C4-2B (cell line): ENCODE measurements around the gene IL11.

ENCODE experiments used
- H3K27ac ChIP-seq: fragments of 450-650 bp; 2 replicates; pipeline ENCODE4 v1.5.1; 2017
- ZFX ChIP-seq: fragments of 450-650 bp; IDR thresholded peaks from 2 replicates; pipeline ENCODE4 v1.6.1; 2017
- TF ChIP-seq, protein P1 (sequence below): fragments of 450-650 bp; conservative IDR thresholded peaks from 2 replicates; pipeline ENCODE4 v1.5.1; 2017; ENCODE audit warnings: mild to moderate bottlenecking

IL11 gene

DNA sequence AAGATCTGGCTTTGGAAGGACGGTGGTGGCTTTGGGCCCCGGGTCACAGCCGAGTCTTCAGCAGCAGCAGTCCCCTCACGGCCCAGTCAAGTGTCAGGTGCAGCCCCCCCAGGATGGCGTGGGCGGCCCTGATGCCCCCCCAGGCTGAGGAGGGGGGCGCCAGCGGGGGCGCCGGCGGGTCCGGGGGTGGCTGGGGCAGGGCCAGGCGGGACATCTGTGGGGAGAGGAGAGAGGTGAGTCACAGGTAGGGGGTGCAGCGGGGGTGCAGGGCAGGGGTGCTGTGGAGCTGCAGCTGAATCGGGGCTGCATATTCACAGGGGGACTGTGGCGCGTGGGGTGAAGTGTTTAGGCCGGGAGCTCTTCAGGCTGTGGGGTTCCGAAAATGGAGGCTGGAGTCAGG lies 4.3 kb downstream of the IL11 start:
- H3K27ac ChIP-seq = no peak overlapping the region

DNA sequence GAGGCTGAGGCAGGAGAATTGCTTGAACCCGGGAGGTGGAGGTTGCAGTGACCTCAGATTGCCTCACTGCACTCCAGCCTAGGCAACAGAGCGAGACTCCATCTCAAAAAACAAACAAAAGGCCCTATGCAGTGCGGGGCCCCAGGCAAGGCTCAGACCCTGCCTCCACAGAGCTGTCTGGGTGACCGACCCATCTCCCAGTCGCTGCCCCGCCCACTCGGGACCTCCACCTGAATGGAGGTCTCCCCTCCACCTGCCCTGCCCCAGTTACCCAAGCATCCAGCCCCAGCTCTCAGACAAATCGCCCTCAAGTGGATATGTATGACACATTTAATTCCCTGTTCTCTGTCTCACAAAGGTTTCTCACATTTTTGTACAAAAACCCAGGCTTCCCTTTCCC lies 5.0 kb downstream of the IL11 start:
- no peak overlapping the region for H3K27ac ChIP-seq
- TF ChIP-seq, protein P1, sequence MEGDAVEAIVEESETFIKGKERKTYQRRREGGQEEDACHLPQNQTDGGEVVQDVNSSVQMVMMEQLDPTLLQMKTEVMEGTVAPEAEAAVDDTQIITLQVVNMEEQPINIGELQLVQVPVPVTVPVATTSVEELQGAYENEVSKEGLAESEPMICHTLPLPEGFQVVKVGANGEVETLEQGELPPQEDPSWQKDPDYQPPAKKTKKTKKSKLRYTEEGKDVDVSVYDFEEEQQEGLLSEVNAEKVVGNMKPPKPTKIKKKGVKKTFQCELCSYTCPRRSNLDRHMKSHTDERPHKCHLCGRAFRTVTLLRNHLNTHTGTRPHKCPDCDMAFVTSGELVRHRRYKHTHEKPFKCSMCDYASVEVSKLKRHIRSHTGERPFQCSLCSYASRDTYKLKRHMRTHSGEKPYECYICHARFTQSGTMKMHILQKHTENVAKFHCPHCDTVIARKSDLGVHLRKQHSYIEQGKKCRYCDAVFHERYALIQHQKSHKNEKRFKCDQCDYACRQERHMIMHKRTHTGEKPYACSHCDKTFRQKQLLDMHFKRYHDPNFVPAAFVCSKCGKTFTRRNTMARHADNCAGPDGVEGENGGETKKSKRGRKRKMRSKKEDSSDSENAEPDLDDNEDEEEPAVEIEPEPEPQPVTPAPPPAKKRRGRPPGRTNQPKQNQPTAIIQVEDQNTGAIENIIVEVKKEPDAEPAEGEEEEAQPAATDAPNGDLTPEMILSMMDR = no peak
- TF ChIP-seq ZFX = no peak

More for the DNA sequence above, 4.3 kb downstream of the IL11 start:
- TF ChIP-seq ZFX = no peak
- TF ChIP-seq, protein P1 = no peak

DNA sequence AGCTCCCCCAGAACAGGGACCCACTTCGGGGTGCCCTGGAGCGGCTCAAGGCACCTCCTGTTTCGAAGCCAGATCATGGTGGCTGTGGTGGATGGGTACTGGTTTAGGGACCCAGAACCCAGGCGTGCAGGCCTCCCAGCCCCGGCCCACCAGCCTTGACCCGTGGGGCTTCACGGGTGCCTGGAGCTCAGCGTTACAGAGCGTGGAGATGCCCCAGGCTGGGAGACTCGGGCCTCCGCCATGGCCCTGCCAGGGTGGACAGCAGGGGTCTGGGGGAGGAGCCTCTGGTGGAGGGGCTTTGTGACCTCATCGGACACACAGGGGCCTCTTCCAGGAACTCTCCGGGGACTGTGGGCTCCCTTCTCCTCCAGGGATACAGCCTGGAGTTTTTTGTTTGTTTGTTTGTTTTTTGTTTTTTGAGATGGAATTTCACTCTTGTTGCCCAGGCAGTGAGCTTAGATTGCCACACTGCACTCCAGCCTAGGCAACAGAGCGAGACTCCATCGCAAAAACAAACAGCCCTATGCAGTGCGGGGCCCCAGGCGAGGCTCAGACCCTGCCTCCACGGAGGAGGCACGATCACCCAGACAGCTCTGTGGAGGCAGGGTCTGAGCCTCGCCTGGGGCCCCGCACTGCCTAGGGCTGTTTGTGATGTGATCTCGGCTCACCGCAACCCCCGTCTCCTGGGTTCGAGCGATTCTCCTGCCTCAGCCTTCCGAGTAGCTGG lies 7.1 kb downstream of the IL11 start, which contains the start of gene GARIN5B:
Gene GARIN5B, minus strand, starts transcription at position 271 of the 727 bp plus-strand sequence. Its CDS starts 194 bp downstream, at position 77.
- no peak within 1 kb of the TSS for H3K27ac ChIP-seq
- TF ChIP-seq, protein P1 = no peak
- TF ChIP-seq ZFX = no peak

DNA sequence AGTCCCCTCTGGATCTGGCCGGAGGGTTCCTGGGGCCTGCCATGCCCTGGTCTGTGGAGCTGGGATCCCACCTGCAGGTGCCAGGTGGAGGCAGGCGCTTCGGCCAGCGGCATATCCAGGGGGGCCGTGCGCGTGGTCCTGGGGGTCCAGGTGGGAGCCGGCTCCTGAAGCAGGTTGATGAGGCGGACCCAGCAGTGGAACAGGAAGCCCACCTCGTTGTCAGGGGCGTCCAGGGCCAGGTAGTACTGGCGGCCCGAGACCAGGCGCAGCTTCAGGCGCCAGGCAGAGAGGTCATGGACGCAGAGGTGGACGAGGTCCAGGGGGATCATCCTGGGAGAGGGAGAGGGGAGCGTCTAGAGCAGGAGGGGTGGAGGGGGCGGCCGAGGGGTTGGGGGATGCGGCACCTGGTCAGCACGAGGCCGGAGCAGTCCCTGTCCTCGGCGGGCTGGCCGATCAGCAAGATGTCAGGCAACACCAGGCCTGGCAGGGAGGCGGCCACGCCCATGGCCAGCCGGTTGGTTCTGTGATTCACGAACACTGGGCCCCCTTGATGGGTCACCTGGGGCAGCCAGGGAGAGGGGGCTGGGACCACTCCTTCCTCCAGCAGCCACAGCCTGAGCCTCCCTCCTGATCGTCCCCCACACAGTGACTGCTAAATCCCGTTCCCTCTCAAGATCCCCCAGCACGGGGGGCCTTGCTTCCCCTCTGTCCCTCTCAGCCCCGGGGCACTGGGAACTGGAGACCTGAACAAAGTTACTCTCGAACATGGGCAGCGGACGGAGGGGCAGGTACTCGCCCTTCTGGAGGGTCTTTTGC lies 7.9 kb downstream of the IL11 start:
- H3K27ac ChIP-seq = no peak overlapping the region
- TF ChIP-seq, protein P1 = no peak
- TF ChIP-seq ZFX = no peak

DNA sequence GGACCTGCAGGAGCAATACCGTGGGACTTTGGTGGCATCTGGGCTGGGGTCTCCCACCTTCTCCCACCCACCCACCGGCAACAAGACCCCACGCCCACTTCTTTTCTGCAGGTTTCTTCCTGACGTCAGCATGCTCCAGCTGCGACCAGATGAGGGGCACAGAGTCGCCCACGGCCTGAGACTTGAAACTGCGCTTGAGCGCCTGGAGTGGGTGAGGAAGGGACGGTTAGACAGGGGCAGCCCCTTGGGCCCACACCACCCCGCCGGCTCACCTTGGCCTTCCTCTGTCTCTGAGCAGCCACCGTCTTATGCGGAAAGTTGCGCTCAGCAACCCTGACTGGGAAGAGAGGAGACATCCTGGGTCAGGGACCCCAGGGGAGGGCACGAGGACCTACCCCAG lies 9.4 kb downstream of the IL11 start:
- no peak overlapping the region for H3K27ac ChIP-seq
- no peak for TF ChIP-seq ZFX

DNA sequence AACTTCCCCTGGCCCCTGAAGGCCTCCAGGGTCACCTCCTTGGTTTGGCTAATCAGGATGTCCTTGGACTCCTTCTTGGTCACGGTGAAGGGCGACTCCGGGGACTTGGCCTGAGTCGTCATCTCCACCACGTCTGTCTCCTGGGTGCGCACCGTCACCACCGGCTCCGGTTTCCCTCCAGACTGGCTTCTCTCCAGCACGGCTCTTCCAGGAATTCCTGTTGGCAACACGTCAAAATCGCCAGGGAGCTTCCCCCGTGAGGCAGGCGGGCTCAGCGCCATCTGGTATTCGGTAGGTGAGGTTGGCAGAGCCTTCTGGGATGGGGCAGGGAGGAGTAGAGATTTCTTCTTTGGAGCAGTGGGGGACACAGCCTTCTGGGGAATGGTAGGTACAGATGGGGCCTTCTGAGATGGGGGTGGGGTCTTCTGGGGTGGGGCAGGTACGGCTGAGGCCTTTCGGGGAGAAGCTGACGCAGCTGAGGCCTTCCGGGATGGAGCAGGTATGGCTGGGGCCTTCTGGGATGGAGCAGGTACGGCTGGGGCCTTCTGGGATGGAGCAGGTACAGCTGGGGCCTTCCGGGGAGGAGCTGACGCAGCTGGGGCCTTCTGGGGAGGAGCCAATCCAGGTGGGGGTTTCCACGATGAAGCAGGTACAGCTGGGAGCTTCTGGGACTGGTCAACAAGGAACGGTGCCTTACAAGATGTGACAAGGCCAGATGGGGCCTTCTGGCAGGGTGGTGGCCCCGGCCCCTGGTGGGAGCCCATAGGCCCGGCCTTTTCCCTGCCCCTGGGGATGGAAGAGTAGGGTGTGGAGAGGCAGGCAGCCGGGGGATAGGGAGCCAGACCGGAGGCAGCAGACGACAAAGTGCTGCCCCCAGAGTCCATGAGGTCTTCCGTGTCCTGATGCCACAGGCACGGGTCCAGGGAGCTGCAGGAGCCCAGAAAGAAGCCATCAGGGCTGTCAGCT lies 11.0 kb downstream of the IL11 start:
- TF ChIP-seq, protein P1 = no peak
- TF ChIP-seq ZFX = no peak
- H3K27ac ChIP-seq = no peak overlapping the region

DNA sequence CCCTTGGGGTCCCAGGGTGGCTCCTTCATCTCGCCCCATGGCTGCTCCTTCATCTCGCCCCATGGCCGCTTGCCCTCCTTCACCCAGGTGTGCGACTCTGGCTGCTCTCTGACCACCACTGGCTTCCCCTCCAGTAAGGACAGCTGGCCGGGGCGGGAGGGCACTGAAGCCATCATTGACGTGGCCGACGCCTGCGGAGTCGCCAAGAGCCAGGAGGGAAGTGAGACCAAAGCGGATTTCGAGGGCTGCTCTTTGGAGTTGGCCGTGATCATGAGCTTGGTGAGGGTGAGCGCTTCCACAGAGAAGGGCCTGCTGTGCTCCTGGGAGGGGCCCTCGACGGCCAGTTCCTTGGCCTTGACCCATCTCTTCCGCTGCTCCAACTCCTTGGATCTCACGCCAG lies 11.8 kb downstream of the IL11 start:
- TF ChIP-seq, protein P1 = no peak
- TF ChIP-seq ZFX = no peak
- H3K27ac ChIP-seq = no peak overlapping the region
